Measurements from ENCODE around the gene SPAG6. TPM values are rescaled to one million over a fixed set of nuclear protein-coding genes. Genes with fewer than 3 reads are reported as not detected.

SPAG6 gene
- total and polyA plus RNA-seq, 2 of the 8 experiments (the other 6 are each of a cell fraction or from before 2014, with no cell fraction given), result 0.14 TPM; not detected in 1

DNA sequence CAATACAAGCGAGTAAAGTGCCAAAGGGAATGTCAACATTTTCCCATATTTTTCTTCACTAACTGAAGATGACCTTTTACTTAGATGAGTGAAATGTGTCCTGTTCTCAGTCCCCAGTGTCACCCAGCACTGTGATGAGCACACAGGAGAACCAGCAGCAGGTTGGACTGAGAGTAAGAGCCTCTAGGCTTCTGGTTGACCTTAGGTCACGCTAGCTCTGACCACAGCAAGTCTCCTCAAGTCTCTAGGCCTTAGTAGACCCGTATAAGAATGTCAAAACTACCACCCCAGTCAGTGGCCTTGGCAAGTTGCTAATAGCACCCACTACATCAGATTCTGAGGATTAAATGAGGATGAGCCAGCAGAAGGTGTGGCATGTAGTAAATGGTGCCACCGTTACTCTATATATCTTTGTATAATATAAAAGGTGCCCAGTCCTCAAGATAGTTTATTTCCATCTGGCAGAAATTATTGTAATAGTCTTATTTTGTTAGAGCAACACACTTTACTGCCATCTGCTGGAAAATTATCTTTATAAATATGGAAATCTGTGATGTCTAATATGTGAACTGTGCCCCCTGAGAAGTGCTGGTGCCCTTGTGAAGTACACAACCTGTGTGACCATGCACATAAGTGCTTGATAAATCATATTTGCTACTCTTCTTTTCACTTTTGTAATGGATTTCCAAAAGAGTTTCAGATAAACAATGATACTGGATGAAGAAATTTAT, 75.7 kb downstream of the SPAG6 start:
- Histone ChIP-seq H4K5ac (ENCODE audit: insufficient read length, low read depth, low read length) (no peak overlapping the region), H2BK15ac (ENCODE audit: low read length) (no peak overlapping the region), H3K56ac (replicated peaks; ENCODE audit: insufficient read length, low read depth, low read length) (no peak overlapping the region), H3K27me3 (replicated peaks in 1 of 4; ENCODE audit: control insufficient read depth in 3 of 4, extremely low read depth in 1 of 4, insufficient read depth in 3 of 4, low read length in 3 of 4) (no peaks in the 10 kb centered on the region), H3K9me3 (ENCODE audit: insufficient read depth in 2 of 2, low read depth in 1 of 2, low read length in 1 of 2) (no peaks in the 10 kb centered on the region), H3K14ac (ENCODE audit: insufficient read length) (no peak overlapping the region), H2AK5ac (ENCODE audit: low read depth, low read length) (no peak overlapping the region), H4K20me1 (replicated peaks in 1 of 2; ENCODE audit: control insufficient read depth in 1 of 2, insufficient read depth in 2 of 2, low read length in 2 of 2) (no peaks in the 10 kb centered on the region), H2BK20ac (ENCODE audit: low read length) (no peak overlapping the region), H3K9ac (replicated peaks in 1 of 4; ENCODE audit: extremely low read depth in 1 of 4, low read depth in 3 of 4, low read length in 3 of 4) (no peak overlapping the region), H3K79me1 (ENCODE audit: low read depth, low read length) (no peaks in the 10 kb centered on the region), H4K91ac (replicated peaks; ENCODE audit: insufficient read length, low read length) (no peak overlapping the region), H2AFZ (ENCODE audit: low read length) (no peak overlapping the region), H4K8ac (ENCODE audit: extremely low read depth, insufficient read depth, low read length) (0 out of 2 replicates have a peak overlapping the region, but pooled peaks have one; percentile 75), H2BK5ac (ENCODE audit: low read depth, low read length) (no peak overlapping the region), H3K4me1 (replicated peaks in 1 of 4; ENCODE audit: control insufficient read depth in 3 of 4, insufficient read depth in 4 of 4, low read length in 3 of 4) (no peaks in the 10 kb centered on the region), H3K79me2 (ENCODE audit: control insufficient read depth in 1 of 2, insufficient read depth in 2 of 2, low read length in 2 of 2) (no peaks in the 10 kb centered on the region), H2BK12ac (ENCODE audit: low read depth, low read length) (no peak overlapping the region), H3K4ac (replicated peaks; ENCODE audit: insufficient read length, low read depth, low read length) (no peak overlapping the region), H2BK120ac (replicated peaks; ENCODE audit: low read depth, low read length) (no peak overlapping the region), H3K4me2 (ENCODE audit: insufficient read depth in 1 of 2, low read depth in 2 of 2, low read length in 2 of 2) (no peak overlapping the region), H3K18ac (ENCODE audit: extremely low read depth, low read length) (no peak overlapping the region), H3K4me3 (ENCODE audit: extremely low read depth in 1 of 4, insufficient read depth in 2 of 4, low read depth in 3 of 4, low read length in 4 of 4) (no peak overlapping the region), H3K36me3 (ENCODE audit: control insufficient read depth in 2 of 4, insufficient read depth in 4 of 4, low read length in 3 of 4) (no peaks in the 10 kb centered on the region), H3K23ac (ENCODE audit: insufficient read length) (no peak overlapping the region), H3K27ac (ENCODE audit: low read depth, low read length) (no peak overlapping the region), H3K23me2 (ENCODE audit: low read depth, low read length) (no peaks in the 10 kb centered on the region)
- no peak for FAIRE-seq
- ChIA-PET CTCF (ENCODE audit: partially characterized antibody) (no interaction called here), POLR2A (ENCODE audit: partially characterized antibody) (no interaction called here)
- DNase-seq (ENCODE audit: low read depth in 1 of 2, low spot score in 2 of 2), result no peak
- WGBS, 2 experiments (ENCODE audit: extremely low coverage in 1 of 2, insufficient coverage in 1 of 2, insufficient read length in 1 of 2, insufficient replicate concordance in 2 of 2, low coverage in 1 of 2, low lambda C conversion rate in 2 of 2, missing lambda C conversion rate in 1 of 2), result 92% methylated on average over 4 of the region's 4 CpGs; no CpG with 5 or more reads in 1 of the 2 experiments
- TF ChIP-seq BRCA1 (IDR thresholded peaks at IDR 0.05; ENCODE audit: low read depth, low read length) (no peak), YY1 (IDR thresholded peaks at IDR 0.05; ENCODE audit: low read depth, low read length) (no peak), EZH2 (IDR thresholded peaks at IDR 0.05; ENCODE audit: low read depth, low read length, severe bottlenecking) (no peak), ASH2L (IDR thresholded peaks at IDR 0.05; ENCODE audit: low read length) (no peak), TBP (IDR thresholded peaks at IDR 0.05; ENCODE audit: low read depth, low read length) (no peak), SP2 (IDR thresholded peaks at IDR 0.05; ENCODE audit: low read length) (no peak), SRF (IDR thresholded peaks at IDR 0.05; ENCODE audit: low read depth, low read length) (no peak), CEBPB (IDR thresholded peaks at IDR 0.05; ENCODE audit: low read depth, low read length) (no peak), CHD1 (IDR thresholded peaks at IDR 0.05; ENCODE audit: low read depth, low read length) (no peak), RNF2 (IDR thresholded peaks at IDR 0.05; ENCODE audit: borderline replicate concordance, low read depth, low read length, missing control alignments, poor library complexity, severe bottlenecking) (no peak), RXRA (IDR thresholded peaks at IDR 0.05; ENCODE audit: insufficient read depth, low read depth, low read length) (no peak), KDM1A (IDR thresholded peaks at IDR 0.05; ENCODE audit: borderline replicate concordance, low read length) (no peak)
- TF ChIP-seq, protein P1, sequence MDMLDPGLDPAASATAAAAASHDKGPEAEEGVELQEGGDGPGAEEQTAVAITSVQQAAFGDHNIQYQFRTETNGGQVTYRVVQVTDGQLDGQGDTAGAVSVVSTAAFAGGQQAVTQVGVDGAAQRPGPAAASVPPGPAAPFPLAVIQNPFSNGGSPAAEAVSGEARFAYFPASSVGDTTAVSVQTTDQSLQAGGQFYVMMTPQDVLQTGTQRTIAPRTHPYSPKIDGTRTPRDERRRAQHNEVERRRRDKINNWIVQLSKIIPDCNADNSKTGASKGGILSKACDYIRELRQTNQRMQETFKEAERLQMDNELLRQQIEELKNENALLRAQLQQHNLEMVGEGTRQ (IDR thresholded peaks at IDR 0.05; ENCODE audit: low read length), result no peak

Data from H1 (cell line).